ENCODE measurements around the gene MYL3. TPM values are rescaled to one million over a fixed set of nuclear protein-coding genes. Genes with fewer than 3 reads are reported as not detected.

The MYL3 gene
- polyA plus RNA-seq, 1 donor (not counting 4 experiments of a cell fraction or from before 2014, with no cell fraction given) = not detected

DNA sequence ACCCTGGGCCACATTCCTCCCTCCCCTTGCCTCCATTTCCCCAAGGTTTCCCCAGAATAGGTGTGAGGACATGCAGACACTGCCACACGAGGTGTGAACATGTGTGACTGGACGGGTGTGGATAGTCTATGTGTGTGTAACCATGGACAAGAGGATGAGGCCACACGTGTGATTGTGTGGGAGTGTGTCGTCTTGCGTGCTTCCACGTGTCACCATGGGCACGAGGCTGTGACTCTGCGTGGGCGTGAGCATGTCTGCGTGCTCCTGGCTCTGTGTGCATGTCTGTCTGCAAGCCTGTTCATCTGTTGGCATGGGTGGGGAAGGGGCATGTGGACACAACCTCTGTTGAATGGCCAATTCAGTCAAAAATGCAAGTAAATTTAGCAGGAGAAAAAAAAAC, 6.2 kb upstream of the MYL3 start:
- DNase-seq (ENCODE audit: low read depth, low spot score) (no peak), FAIRE-seq (no peak)
- TF ChIP-seq EZH2 (IDR thresholded peaks at IDR 0.05; ENCODE audit: low read length) = no peak
- TF ChIP-seq CTCF (optimal IDR thresholded peaks at IDR 0.05 in 1 of 3, IDR thresholded peaks at IDR 0.05 in 1 of 3, conservative IDR thresholded peaks at IDR 0.05 in 1 of 3; ENCODE audit: extremely low read depth in 1 of 3, insufficient read depth in 2 of 3, low read length in 3 of 3) = no peak
- H3K4me1 ChIP-seq (ENCODE audit: control insufficient read depth, extremely low read depth, insufficient read depth, low read length) = no peaks in the 10 kb centered on the region
- H3K4me3 ChIP-seq (ENCODE audit: control insufficient read depth in 2 of 3, extremely low read depth in 1 of 3, insufficient read depth in 2 of 3, low read depth in 1 of 3, low read length in 3 of 3) = no peak overlapping the region
- no peaks in the 10 kb centered on the region for H3K9me1 ChIP-seq (ENCODE audit: control insufficient read depth, extremely low read depth, insufficient read depth, low read length)
- no peak overlapping the region for H3K27ac ChIP-seq (ENCODE audit: control insufficient read depth, insufficient read depth, low read length)
- H3K9ac ChIP-seq (ENCODE audit: control insufficient read depth, extremely low read depth, insufficient read depth, low read length) = no peak overlapping the region
- H3K79me2 ChIP-seq (ENCODE audit: control insufficient read depth, insufficient read depth, low read length) = no peaks in the 10 kb centered on the region
- H4K20me1 ChIP-seq (ENCODE audit: control insufficient read depth, extremely low read depth, insufficient read depth, low read length) = no peaks in the 10 kb centered on the region
- H2AFZ ChIP-seq (ENCODE audit: control insufficient read depth, low read length) = no peak overlapping the region
- dilution Hi-C loops (cut with MboI; ENCODE audit: extremely low pct_ligation_motif_present, low sequenced_read_pairs) = no loop called here
- H3K9me3 ChIP-seq (ENCODE audit: control insufficient read depth, low read depth, low read length) = no peaks in the 10 kb centered on the region
- H3K27me3 ChIP-seq (ENCODE audit: control insufficient read depth, extremely low read depth, insufficient read depth, low read length) = peaks cover 31% of the 10 kb centered on the region
- H3K4me2 ChIP-seq (ENCODE audit: control insufficient read depth, extremely low read depth, insufficient read depth, low read depth, low read length) = no peak overlapping the region
- H3K36me3 ChIP-seq (ENCODE audit: control insufficient read depth in 2 of 2, extremely low read depth in 1 of 2, insufficient read depth in 2 of 2, low read length in 2 of 2) = no peaks in the 10 kb centered on the region

- no peaks in the 10 kb centered on the region for H4K20me1 ChIP-seq (ENCODE audit: control insufficient read depth, extremely low read depth, insufficient read depth, low read length)
- no peaks in the 10 kb centered on the region for H3K4me1 ChIP-seq (ENCODE audit: control insufficient read depth, extremely low read depth, insufficient read depth, low read length)
- H3K79me2 ChIP-seq (ENCODE audit: control insufficient read depth, insufficient read depth, low read length) = no peaks in the 10 kb centered on the region
- no peak for TF ChIP-seq CTCF (optimal IDR thresholded peaks at IDR 0.05 in 1 of 3, IDR thresholded peaks at IDR 0.05 in 1 of 3, conservative IDR thresholded peaks at IDR 0.05 in 1 of 3; ENCODE audit: extremely low read depth in 1 of 3, insufficient read depth in 2 of 3, low read length in 3 of 3)
- TF ChIP-seq EZH2 (IDR thresholded peaks at IDR 0.05; ENCODE audit: low read length) = no peak
- H3K27ac ChIP-seq (ENCODE audit: control insufficient read depth, insufficient read depth, low read length) = no peak overlapping the region
- DNase-seq (ENCODE audit: low read depth, low spot score) (no peak), FAIRE-seq (no peak)
- H3K36me3 ChIP-seq (ENCODE audit: control insufficient read depth in 2 of 2, extremely low read depth in 1 of 2, insufficient read depth in 2 of 2, low read length in 2 of 2) = no peaks in the 10 kb centered on the region
- H3K4me3 ChIP-seq (ENCODE audit: control insufficient read depth in 2 of 3, extremely low read depth in 1 of 3, insufficient read depth in 2 of 3, low read depth in 1 of 3, low read length in 3 of 3) = no peak overlapping the region
- no peak overlapping the region for H2AFZ ChIP-seq (ENCODE audit: control insufficient read depth, low read length)
- H3K4me2 ChIP-seq (ENCODE audit: control insufficient read depth, extremely low read depth, insufficient read depth, low read depth, low read length) = no peak overlapping the region
- no peak overlapping the region for H3K9ac ChIP-seq (ENCODE audit: control insufficient read depth, extremely low read depth, insufficient read depth, low read length)
- H3K9me1 ChIP-seq (ENCODE audit: control insufficient read depth, extremely low read depth, insufficient read depth, low read length) = no peaks in the 10 kb centered on the region
- dilution Hi-C loops (cut with MboI; ENCODE audit: extremely low pct_ligation_motif_present, low sequenced_read_pairs) = no loop called here
- peaks cover 31% of the 10 kb centered on the region for H3K27me3 ChIP-seq (ENCODE audit: control insufficient read depth, extremely low read depth, insufficient read depth, low read length)
- H3K9me3 ChIP-seq (ENCODE audit: control insufficient read depth, low read depth, low read length) = no peaks in the 10 kb centered on the region
These were observed 5.7 kb upstream of the MYL3 start for GRCh38 chr3:46868948-46869347.
